ENCODE measurements around the gene KPNB1. TPM values are rescaled to one million over a fixed set of nuclear protein-coding genes. Genes with fewer than 3 reads are reported as not detected.

KPNB1 gene
- total RNA-seq, 1 donor from 2014 or later = 350 TPM

GRCh38 chr17:47717979-47718621, 68.4 kb downstream of the KPNB1 start:
- Mint-ChIP-seq H3K4me3 (ENCODE audit: unreplicated experiment) (no peak overlapping the region), H3K27ac (ENCODE audit: unreplicated experiment) (peak overlapping the region; percentile 59), H3K36me3 (ENCODE audit: unreplicated experiment) (no peaks in the 10 kb centered on the region), H3K27me3 (ENCODE audit: unreplicated experiment) (peaks cover 16% of the 10 kb centered on the region), H3K4me1 (ENCODE audit: low read depth, unreplicated experiment) (peaks cover 13% of the 10 kb centered on the region), H3K9me3 (ENCODE audit: unreplicated experiment) (peaks cover 10% of the 10 kb centered on the region)
- DNase-seq = no peak
- TF ChIP-seq CTCF (IDR thresholded peaks at IDR 0.05; ENCODE audit: partially characterized antibody, unreplicated experiment) = no peak

- peaks cover 7% of the 10 kb centered on the region for H3K9me3 Mint-ChIP-seq (ENCODE audit: unreplicated experiment)
- no peak for TF ChIP-seq CTCF (IDR thresholded peaks at IDR 0.05; ENCODE audit: partially characterized antibody, unreplicated experiment)
- peaks cover 13% of the 10 kb centered on the region for H3K4me1 Mint-ChIP-seq (ENCODE audit: low read depth, unreplicated experiment)
- peaks cover 16% of the 10 kb centered on the region for H3K27me3 Mint-ChIP-seq (ENCODE audit: unreplicated experiment)
- no peaks in the 10 kb centered on the region for H3K36me3 Mint-ChIP-seq (ENCODE audit: unreplicated experiment)
- H3K27ac Mint-ChIP-seq (ENCODE audit: unreplicated experiment) = no peak overlapping the region
- no peak for DNase-seq
- H3K4me3 Mint-ChIP-seq (ENCODE audit: unreplicated experiment) = no peak overlapping the region
Observed at GRCh38 chr17:47718634-47719405, 69.1 kb downstream of the KPNB1 start.

- no peak for TF ChIP-seq CTCF (IDR thresholded peaks at IDR 0.05; ENCODE audit: partially characterized antibody, unreplicated experiment)
- H3K27me3 Mint-ChIP-seq (ENCODE audit: unreplicated experiment) = peaks cover 16% of the 10 kb centered on the region
- H3K4me1 Mint-ChIP-seq (ENCODE audit: low read depth, unreplicated experiment) = peaks cover 11% of the 10 kb centered on the region
- no peak for DNase-seq
- no peaks in the 10 kb centered on the region for H3K36me3 Mint-ChIP-seq (ENCODE audit: unreplicated experiment)
- H3K27ac Mint-ChIP-seq (ENCODE audit: unreplicated experiment) = no peak overlapping the region
- H3K4me3 Mint-ChIP-seq (ENCODE audit: unreplicated experiment) = no peak overlapping the region
- H3K9me3 Mint-ChIP-seq (ENCODE audit: unreplicated experiment) = peaks cover 3% of the 10 kb centered on the region
Observed at GRCh38 chr17:47719411-47720152, 69.9 kb downstream of the KPNB1 start.

DNA sequence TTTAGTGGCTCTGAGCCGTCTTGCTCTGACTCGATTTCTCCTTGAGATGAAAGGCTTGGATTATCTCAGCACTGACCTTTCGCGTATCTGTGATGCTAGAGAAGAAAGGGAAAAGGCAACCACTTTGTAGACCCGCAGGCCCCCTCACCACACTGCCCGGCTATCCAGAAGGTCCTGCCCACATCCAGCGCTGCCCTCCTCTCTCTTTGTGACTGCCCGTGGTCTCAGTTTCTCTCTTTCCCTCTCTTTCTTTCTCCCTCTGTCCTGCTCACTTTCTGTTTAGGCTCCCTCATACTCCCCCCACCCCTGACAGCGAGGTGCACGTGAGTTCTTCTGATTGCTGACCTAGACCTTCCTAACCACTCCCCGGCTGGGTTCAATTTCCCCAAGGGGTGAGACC, 70.5 kb downstream of the KPNB1 start:
- Mint-ChIP-seq H3K9me3 (ENCODE audit: unreplicated experiment) (peaks cover 3% of the 10 kb centered on the region), H3K27me3 (ENCODE audit: unreplicated experiment) (peaks cover 18% of the 10 kb centered on the region), H3K27ac (ENCODE audit: unreplicated experiment) (no peak overlapping the region), H3K4me1 (ENCODE audit: low read depth, unreplicated experiment) (peaks cover 11% of the 10 kb centered on the region), H3K36me3 (ENCODE audit: unreplicated experiment) (no peaks in the 10 kb centered on the region), H3K4me3 (ENCODE audit: unreplicated experiment) (peak overlapping the region; percentile 25)
- TF ChIP-seq CTCF (IDR thresholded peaks at IDR 0.05; ENCODE audit: partially characterized antibody, unreplicated experiment) = no peak
- no peak for DNase-seq

Data from glutamatergic neuron (in vitro differentiated cells).